GM19452 (cell line): ENCODE data around the gene RESF1.

Source experiments
- ATAC-seq: cut with Tn5 transposase; IDR thresholded peaks from one replicate; pipeline ENCODE4 v1.9.1; 2021; ENCODE audit not compliant: unreplicated experiment

The RESF1 gene

GRCh38 chr12:31958569-31959160 lies 550 bp upstream of the RESF1 start:
- ATAC-seq: no peak

GRCh38 chr12:31959701-31960391 lies 631 bp downstream of the RESF1 start:
- ATAC-seq: peak; percentile 50

- ATAC-seq: no peak
Observed at GRCh38 chr12:31961137-31961536, 1.9 kb downstream of the RESF1 start.

- no peak for ATAC-seq
Observed at GRCh38 chr12:31962076-31962475, 2.9 kb downstream of the RESF1 start.

- ATAC-seq: no peak
Observed at GRCh38 chr12:31964280-31964679, 5.1 kb downstream of the RESF1 start.

GRCh38 chr12:31965090-31965489 lies 5.9 kb downstream of the RESF1 start:
- ATAC-seq: no peak

- no peak for ATAC-seq
Observed at GRCh38 chr12:31966558-31967205, 7.5 kb downstream of the RESF1 start.

GRCh38 chr12:31967539-31967938 lies 8.3 kb downstream of the RESF1 start:
- ATAC-seq: no peak

- ATAC-seq: no peak
Observed at GRCh38 chr12:31970199-31970598, 11.0 kb downstream of the RESF1 start.

GRCh38 chr12:31973818-31974217 lies 14.6 kb downstream of the RESF1 start:
- no peak for ATAC-seq

- ATAC-seq: no peak
Observed at GRCh38 chr12:31974673-31975072, 15.5 kb downstream of the RESF1 start.

- ATAC-seq: no peak
Observed at GRCh38 chr12:31984806-31985591, 25.8 kb downstream of the RESF1 start.

GRCh38 chr12:31985832-31986231 lies 26.6 kb downstream of the RESF1 start:
- no peak for ATAC-seq

- ATAC-seq: no peak
Observed at GRCh38 chr12:31989571-31990362, 30.6 kb downstream of the RESF1 start.

- ATAC-seq: no peak
Observed at GRCh38 chr12:31991146-31991545, 31.9 kb downstream of the RESF1 start.

- ATAC-seq: peak; percentile 69
Observed at GRCh38 chr12:31991815-31992214, 32.6 kb downstream of the RESF1 start.

- no peak for ATAC-seq
Observed at GRCh38 chr12:31999692-32000091, 40.5 kb downstream of the RESF1 start.

GRCh38 chr12:32000373-32001005 lies 41.3 kb downstream of the RESF1 start:
- no peak for ATAC-seq

GRCh38 chr12:32002848-32003493 lies 43.8 kb downstream of the RESF1 start:
- no peak for ATAC-seq

GRCh38 chr12:32003654-32004053 lies 44.4 kb downstream of the RESF1 start:
- no peak for ATAC-seq
